ENCODE measurements around the gene GIMAP8.
"Not testable (repeated sequence)": the region's sequence is repeated elsewhere in the genome, so short reads cannot be mapped to it uniquely, and the experiment has no call there.

GIMAP8 gene

DNA sequence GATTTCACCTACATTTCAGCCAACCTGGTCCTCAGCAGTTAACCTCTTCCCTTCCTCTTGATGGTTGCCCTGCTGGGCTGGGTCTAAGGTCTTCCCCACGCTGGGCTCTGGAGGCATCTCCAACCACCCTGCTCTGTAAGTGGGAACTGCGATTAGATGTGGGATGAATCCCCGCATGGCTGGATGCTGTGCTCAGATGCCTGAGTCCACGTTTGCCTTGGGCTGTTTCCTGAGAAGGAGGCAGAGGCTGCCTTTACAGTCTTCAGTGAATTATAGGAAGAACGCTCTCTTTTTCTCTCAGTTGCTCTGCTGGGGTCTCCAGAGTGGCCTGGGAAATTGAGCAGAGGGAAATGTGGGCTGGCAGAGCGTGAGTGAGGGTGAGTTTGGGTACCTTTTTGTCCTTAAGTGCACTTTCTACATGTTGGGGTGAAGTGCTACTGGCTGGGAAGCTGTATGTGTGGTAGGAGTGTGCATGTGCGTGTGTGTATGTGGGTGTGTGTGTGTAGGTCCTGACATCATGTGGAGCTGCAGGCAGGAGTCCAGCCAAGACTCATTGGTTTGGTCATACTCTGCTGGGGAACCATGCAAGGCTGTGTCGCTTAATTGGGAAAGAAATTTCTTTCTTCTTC lies 1.5 kb downstream of the GIMAP8 start:
- no peak overlapping the region for H2AFZ ChIP-seq (ENCODE audit: low read length, unreplicated experiment)
- no peak overlapping the region for H3K4me3 ChIP-seq (ENCODE audit: low read depth, low read length)
- H3K27ac ChIP-seq (ENCODE audit: low read depth, low read length) = no peak overlapping the region
- peaks cover 31% of the 10 kb centered on the region for H3K27me3 ChIP-seq (ENCODE audit: insufficient read depth, low read length)
- H3K36me3 ChIP-seq (ENCODE audit: insufficient read depth, low read length) = no peaks in the 10 kb centered on the region
- no peaks in the 10 kb centered on the region for H3K79me2 ChIP-seq (ENCODE audit: control insufficient read depth, insufficient read depth, low read length, unreplicated experiment)
- H3K4me1 ChIP-seq (ENCODE audit: control insufficient read depth, insufficient read depth, low read length, unreplicated experiment) = no peaks in the 10 kb centered on the region

DNA sequence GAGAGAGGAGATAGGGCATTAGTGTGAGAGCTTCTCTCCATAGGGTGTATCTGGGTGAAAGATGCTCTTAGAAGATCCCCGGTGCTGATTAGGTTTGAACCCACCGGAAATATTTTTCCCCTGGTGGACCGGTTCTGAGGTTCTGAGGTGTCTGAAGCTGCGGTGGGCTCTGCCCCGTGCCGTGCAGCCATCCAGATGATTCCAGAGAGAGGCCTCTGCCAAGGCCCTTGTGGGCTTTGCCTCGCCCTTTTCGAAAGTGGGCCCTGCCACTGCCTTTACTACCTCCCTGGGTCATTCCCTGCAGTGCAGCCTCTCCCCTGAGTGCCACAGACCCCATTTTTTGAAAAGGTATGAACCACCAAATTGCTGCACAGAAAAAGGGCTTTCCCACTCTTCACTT lies 2.8 kb downstream of the GIMAP8 start:
- H3K27me3 ChIP-seq (ENCODE audit: insufficient read depth, low read length) = peaks cover 31% of the 10 kb centered on the region
- no peak overlapping the region for H2AFZ ChIP-seq (ENCODE audit: low read length, unreplicated experiment)
- no peaks in the 10 kb centered on the region for H3K36me3 ChIP-seq (ENCODE audit: insufficient read depth, low read length)
- H3K27ac ChIP-seq (ENCODE audit: low read depth, low read length) = no peak overlapping the region
- H3K4me1 ChIP-seq (ENCODE audit: control insufficient read depth, insufficient read depth, low read length, unreplicated experiment) = no peaks in the 10 kb centered on the region
- H3K4me3 ChIP-seq (ENCODE audit: low read depth, low read length) = no peak overlapping the region
- no peaks in the 10 kb centered on the region for H3K79me2 ChIP-seq (ENCODE audit: control insufficient read depth, insufficient read depth, low read length, unreplicated experiment)

DNA sequence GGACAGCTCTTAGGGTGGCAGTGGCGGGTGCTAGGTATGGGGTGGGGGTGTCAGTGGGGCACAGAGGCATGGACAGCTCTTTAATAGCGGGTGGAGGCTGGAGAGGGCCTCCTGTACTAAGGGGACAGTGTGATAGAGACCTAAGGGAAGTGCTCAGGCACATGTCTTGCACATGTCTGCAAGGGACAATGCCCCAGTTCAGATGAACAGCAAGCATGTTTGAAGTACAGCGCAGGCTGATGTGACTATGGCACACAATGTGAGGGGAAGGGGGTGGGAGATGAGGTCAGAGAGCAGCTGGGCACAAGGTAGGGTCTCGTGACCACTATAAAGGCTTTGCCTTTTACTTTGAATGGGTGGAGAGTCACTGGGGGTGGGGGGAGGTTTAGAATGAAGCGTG lies 3.5 kb downstream of the GIMAP8 start:
- no peaks in the 10 kb centered on the region for H3K4me1 ChIP-seq (ENCODE audit: control insufficient read depth, insufficient read depth, low read length, unreplicated experiment)
- no peak overlapping the region for H3K4me3 ChIP-seq (ENCODE audit: low read depth, low read length)
- no peak overlapping the region for H2AFZ ChIP-seq (ENCODE audit: low read length, unreplicated experiment)
- peaks cover 29% of the 10 kb centered on the region for H3K27me3 ChIP-seq (ENCODE audit: insufficient read depth, low read length)
- no peaks in the 10 kb centered on the region for H3K79me2 ChIP-seq (ENCODE audit: control insufficient read depth, insufficient read depth, low read length, unreplicated experiment)
- no peaks in the 10 kb centered on the region for H3K36me3 ChIP-seq (ENCODE audit: insufficient read depth, low read length)
- no peak overlapping the region for H3K27ac ChIP-seq (ENCODE audit: low read depth, low read length)

DNA sequence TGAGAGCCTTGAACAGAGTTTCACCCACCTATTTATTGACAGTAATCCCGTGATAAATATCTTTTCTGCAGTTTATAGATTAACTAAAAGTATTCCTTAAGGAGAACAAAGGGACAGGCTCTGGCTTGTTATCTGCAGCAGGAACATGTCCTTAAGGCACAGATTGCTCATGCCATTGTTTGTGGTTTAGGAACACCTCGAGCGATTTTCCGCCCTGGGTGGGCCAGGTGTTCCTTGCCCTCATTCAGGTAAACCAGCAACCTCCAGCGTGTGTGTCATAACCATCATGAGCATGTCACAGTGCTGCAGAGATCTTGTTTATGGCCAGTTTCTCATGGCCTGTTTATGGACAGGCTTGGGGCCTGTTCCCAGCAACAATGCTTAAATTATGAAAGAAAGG lies 6.6 kb downstream of the GIMAP8 start:
- H3K4me1 ChIP-seq (ENCODE audit: control insufficient read depth, insufficient read depth, low read length, unreplicated experiment); H2AFZ ChIP-seq (ENCODE audit: low read length, unreplicated experiment); H3K27ac ChIP-seq (ENCODE audit: low read depth, low read length); H3K27me3 ChIP-seq (ENCODE audit: insufficient read depth, low read length); H3K4me3 ChIP-seq (ENCODE audit: low read depth, low read length); H3K79me2 ChIP-seq (ENCODE audit: control insufficient read depth, insufficient read depth, low read length, unreplicated experiment); H3K36me3 ChIP-seq (ENCODE audit: insufficient read depth, low read length): not testable (repeated sequence)

DNA sequence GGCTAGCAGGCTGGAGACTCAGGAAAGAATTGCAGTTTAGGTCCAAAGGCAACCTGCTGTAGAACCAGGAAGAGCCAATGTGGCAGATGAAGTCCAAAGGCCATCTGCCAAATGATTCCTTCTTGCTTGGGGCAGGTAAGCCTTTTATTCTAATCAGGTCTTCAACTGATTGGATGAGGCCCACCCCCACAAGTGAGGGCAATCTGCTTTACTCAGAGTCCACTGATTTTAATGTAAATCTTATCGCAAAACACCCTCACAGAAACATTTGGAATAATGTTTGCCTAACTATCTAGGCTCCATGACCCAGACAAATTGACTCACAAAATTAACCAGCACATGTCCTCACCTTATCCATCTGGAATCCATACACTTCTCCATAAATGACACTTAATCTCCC lies 7.8 kb downstream of the GIMAP8 start:
- Histone ChIP-seq H3K4me3 (ENCODE audit: low read depth, low read length) (no peak overlapping the region), H3K27ac (ENCODE audit: low read depth, low read length) (no peak overlapping the region), H2AFZ (ENCODE audit: low read length, unreplicated experiment) (no peak overlapping the region), H3K36me3 (ENCODE audit: insufficient read depth, low read length) (no peaks in the 10 kb centered on the region), H3K27me3 (ENCODE audit: insufficient read depth, low read length) (no peaks in the 10 kb centered on the region), H3K79me2 (ENCODE audit: control insufficient read depth, insufficient read depth, low read length, unreplicated experiment) (no peaks in the 10 kb centered on the region), H3K4me1 (ENCODE audit: control insufficient read depth, insufficient read depth, low read length, unreplicated experiment) (no peaks in the 10 kb centered on the region)

DNA sequence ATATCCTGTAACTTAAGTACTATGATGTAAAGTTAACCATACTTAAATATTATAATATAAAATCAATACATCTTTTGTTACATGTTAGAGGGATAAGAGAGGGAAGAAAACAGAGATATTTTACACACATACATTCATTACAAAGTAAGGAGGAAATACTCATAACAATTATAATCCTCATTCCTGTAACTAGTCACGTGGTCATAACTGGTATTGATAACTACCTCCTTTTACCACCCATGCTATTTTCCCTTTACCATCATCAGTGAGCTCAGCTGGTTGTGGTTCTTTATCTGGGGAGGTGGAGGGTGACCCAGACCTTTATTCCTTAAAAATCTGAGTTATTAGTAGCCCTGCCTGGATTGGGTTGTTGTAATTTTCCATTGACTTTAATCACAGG lies 8.3 kb downstream of the GIMAP8 start:
- Histone ChIP-seq H3K79me2 (ENCODE audit: control insufficient read depth, insufficient read depth, low read length, unreplicated experiment) (no peaks in the 10 kb centered on the region), H3K27me3 (ENCODE audit: insufficient read depth, low read length) (no peaks in the 10 kb centered on the region), H3K4me3 (ENCODE audit: low read depth, low read length) (no peak overlapping the region), H3K4me1 (ENCODE audit: control insufficient read depth, insufficient read depth, low read length, unreplicated experiment) (no peaks in the 10 kb centered on the region), H2AFZ (ENCODE audit: low read length, unreplicated experiment) (no peak overlapping the region), H3K36me3 (ENCODE audit: insufficient read depth, low read length) (no peaks in the 10 kb centered on the region), H3K27ac (ENCODE audit: low read depth, low read length) (no peak overlapping the region)

DNA sequence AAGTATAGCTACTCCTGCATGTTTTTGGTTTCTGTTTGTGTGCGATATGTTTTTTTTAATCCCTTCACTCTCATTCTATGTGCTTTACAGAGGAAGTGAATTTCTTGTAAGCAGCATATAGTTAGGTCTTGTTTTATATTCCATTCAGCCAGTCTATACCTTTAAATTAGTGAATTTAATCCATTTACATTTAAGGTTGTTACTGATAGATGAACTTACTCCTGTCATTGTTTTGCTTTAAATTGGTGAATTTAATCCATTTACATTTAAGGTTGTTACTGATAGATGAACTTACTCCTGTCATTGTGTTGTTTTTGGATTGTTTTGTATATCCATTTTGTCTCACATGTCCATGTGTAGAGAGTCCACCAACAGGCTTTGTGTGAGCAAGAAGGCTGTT lies 11.1 kb downstream of the GIMAP8 start:
- Histone ChIP-seq H3K4me1 (ENCODE audit: control insufficient read depth, insufficient read depth, low read length, unreplicated experiment) (no peaks in the 10 kb centered on the region), H3K27me3 (ENCODE audit: insufficient read depth, low read length) (no peaks in the 10 kb centered on the region), H3K79me2 (ENCODE audit: control insufficient read depth, insufficient read depth, low read length, unreplicated experiment) (no peaks in the 10 kb centered on the region), H3K36me3 (ENCODE audit: insufficient read depth, low read length) (no peaks in the 10 kb centered on the region), H3K4me3 (ENCODE audit: low read depth, low read length) (no peak overlapping the region), H3K27ac (ENCODE audit: low read depth, low read length) (no peak overlapping the region), H2AFZ (ENCODE audit: low read length, unreplicated experiment) (no peak overlapping the region)

DNA sequence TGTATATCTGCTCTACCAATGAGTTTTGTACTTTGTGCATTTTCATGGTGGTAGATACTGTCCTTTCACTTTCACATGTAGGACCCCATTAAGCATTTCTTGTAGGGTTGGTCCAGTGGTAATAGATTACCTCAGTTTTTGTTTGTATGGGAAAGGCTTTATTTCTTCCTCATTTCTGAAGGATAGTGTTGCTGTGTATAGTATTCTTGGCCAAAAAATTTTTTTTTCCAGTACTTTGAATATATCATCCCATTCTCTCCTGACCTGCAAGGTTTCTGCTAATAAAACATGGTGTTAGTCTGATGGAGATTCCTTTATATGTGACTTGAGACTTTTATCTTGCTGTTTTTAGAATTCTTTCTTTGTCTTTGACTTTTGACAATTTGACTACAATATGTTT lies 12.0 kb downstream of the GIMAP8 start:
- Histone ChIP-seq H3K27ac (ENCODE audit: low read depth, low read length) (no peak overlapping the region), H3K79me2 (ENCODE audit: control insufficient read depth, insufficient read depth, low read length, unreplicated experiment) (no peaks in the 10 kb centered on the region), H3K27me3 (ENCODE audit: insufficient read depth, low read length) (no peaks in the 10 kb centered on the region), H3K4me3 (ENCODE audit: low read depth, low read length) (no peak overlapping the region), H3K4me1 (ENCODE audit: control insufficient read depth, insufficient read depth, low read length, unreplicated experiment) (no peaks in the 10 kb centered on the region), H3K36me3 (ENCODE audit: insufficient read depth, low read length) (no peaks in the 10 kb centered on the region), H2AFZ (ENCODE audit: low read length, unreplicated experiment) (no peak overlapping the region)

DNA sequence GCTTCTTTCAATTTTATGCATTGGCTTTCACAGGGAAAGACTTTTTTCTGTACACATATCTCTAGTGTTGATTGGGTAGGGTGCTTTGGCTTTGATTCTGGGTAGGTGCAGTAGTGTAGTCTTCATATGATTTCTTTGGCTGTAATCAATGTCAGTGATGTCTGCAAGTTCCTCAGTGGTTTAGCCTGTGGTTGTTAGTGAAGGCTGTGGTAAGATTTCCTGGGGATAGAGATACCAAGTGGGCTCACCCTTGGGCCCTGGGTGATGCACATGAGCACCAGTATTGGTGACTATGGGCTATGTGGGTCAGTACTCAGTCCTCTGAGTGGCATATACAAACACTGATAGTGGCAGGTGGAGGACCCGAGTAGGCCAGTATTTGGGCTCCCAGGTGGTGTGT lies 13.0 kb downstream of the GIMAP8 start:
- Histone ChIP-seq H3K79me2 (ENCODE audit: control insufficient read depth, insufficient read depth, low read length, unreplicated experiment) (no peaks in the 10 kb centered on the region), H3K36me3 (ENCODE audit: insufficient read depth, low read length) (no peaks in the 10 kb centered on the region), H3K27ac (ENCODE audit: low read depth, low read length) (no peak overlapping the region), H3K4me1 (ENCODE audit: control insufficient read depth, insufficient read depth, low read length, unreplicated experiment) (no peaks in the 10 kb centered on the region), H3K27me3 (ENCODE audit: insufficient read depth, low read length) (no peaks in the 10 kb centered on the region), H3K4me3 (ENCODE audit: low read depth, low read length) (no peak overlapping the region), H2AFZ (ENCODE audit: low read length, unreplicated experiment) (no peak overlapping the region)

DNA sequence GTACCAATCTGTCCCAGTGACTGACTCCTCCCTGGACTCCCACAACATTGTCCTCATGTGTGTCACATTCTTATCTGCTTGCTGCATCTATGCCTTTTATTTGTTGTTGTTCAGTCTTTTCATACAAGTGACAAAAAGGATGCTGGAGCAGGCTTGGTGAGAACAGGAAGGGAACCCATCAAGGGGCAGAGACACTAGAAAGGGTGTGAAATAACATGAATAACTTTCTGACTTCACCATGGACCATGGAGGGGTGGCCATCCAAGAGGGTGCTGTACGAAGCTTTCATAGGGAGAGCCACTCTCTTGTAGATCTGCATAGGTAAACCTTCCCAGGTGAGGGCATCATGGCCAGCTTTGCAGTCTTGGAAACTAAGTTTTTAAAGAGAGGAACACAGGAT lies 14.5 kb downstream of the GIMAP8 start:
- no peaks in the 10 kb centered on the region for H3K27me3 ChIP-seq (ENCODE audit: insufficient read depth, low read length)
- no peak overlapping the region for H3K27ac ChIP-seq (ENCODE audit: low read depth, low read length)
- no peaks in the 10 kb centered on the region for H3K79me2 ChIP-seq (ENCODE audit: control insufficient read depth, insufficient read depth, low read length, unreplicated experiment)
- H3K36me3 ChIP-seq (ENCODE audit: insufficient read depth, low read length) = no peaks in the 10 kb centered on the region
- no peaks in the 10 kb centered on the region for H3K4me1 ChIP-seq (ENCODE audit: control insufficient read depth, insufficient read depth, low read length, unreplicated experiment)
- no peak overlapping the region for H2AFZ ChIP-seq (ENCODE audit: low read length, unreplicated experiment)
- no peak overlapping the region for H3K4me3 ChIP-seq (ENCODE audit: low read depth, low read length)

DNA sequence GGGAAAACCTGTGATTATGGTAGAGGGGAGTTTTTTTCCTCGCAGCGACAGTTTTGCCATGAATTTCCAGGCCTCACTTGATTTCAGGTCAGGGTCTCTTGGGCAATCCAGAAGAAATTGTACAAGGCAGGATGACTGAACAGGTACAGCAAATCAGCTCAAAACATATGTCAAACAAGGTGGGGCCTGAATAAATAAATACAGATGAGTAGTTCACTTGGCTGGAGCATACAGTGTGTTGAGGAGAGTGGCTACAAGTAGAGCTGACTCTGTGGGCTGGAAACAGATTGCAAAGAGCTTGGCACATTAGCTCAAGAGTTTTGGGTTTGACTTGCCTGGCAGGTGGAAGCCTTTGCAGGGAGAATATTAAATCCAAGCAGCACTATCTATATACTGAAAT lies 15.0 kb downstream of the GIMAP8 start:
- Histone ChIP-seq H3K4me1 (ENCODE audit: control insufficient read depth, insufficient read depth, low read length, unreplicated experiment) (no peaks in the 10 kb centered on the region), H2AFZ (ENCODE audit: low read length, unreplicated experiment) (no peak overlapping the region), H3K27ac (ENCODE audit: low read depth, low read length) (no peak overlapping the region), H3K27me3 (ENCODE audit: insufficient read depth, low read length) (no peaks in the 10 kb centered on the region), H3K79me2 (ENCODE audit: control insufficient read depth, insufficient read depth, low read length, unreplicated experiment) (no peaks in the 10 kb centered on the region), H3K4me3 (ENCODE audit: low read depth, low read length) (no peak overlapping the region), H3K36me3 (ENCODE audit: insufficient read depth, low read length) (no peaks in the 10 kb centered on the region)
